Hepatocyte (in vitro differentiated cells): ENCODE data around the gene F11R. TPM values are rescaled to one million over a fixed set of nuclear protein-coding genes. Genes with fewer than 3 reads are reported as not detected.

Experiments used
- DNase-seq: peaks from one replicate; pipeline ENCODE4 v3.0.0-alpha.2; 2016; ENCODE audit warnings: low spot score
- H2AFZ ChIP-seq: fragments of 200-600 bp; sonication (generic); 2 replicates; pipeline ENCODE4 v1.6.0; 2016; ENCODE audit warnings: antibody characterized with exemption, mild to moderate bottlenecking
- H3K27ac ChIP-seq: fragments of 200-600 bp; sonication (generic); 2 replicates; pipeline ENCODE4 v1.5.1; 2016; ENCODE audit warnings: mild to moderate bottlenecking
- H3K27me3 ChIP-seq: fragments of 200-600 bp; sonication (generic); 2 replicates; pipeline ENCODE4 v1.6.1; 2016
- H3K36me3 ChIP-seq: fragments of 200-600 bp; sonication (generic); replicated peaks from 2 replicates; pipeline ENCODE4 v1.5.1; 2016; ENCODE audit warnings: low read depth; ENCODE audit not compliant: insufficient read depth
- H3K4me1 ChIP-seq: fragments of 200-600 bp; sonication (generic); 2 replicates; pipeline ENCODE4 v1.5.1; 2016; ENCODE audit warnings: mild to moderate bottlenecking, moderate library complexity; ENCODE audit not compliant: insufficient read depth
- H3K4me2 ChIP-seq: fragments of 200-600 bp; sonication (generic); 2 replicates; pipeline ENCODE4 v1.6.0; 2016
- H3K4me3 ChIP-seq: fragments of 200-600 bp; sonication (generic); 2 replicates; pipeline ENCODE4 v1.5.1; 2016; ENCODE audit warnings: mild to moderate bottlenecking
- H3K79me2 ChIP-seq: fragments of 200-600 bp; sonication (generic); 2 replicates; pipeline ENCODE4 v1.6.0; 2017; ENCODE audit warnings: mild to moderate bottlenecking
- H3K9me2 ChIP-seq: fragments of 200-600 bp; sonication (generic); replicated peaks from 2 replicates; pipeline ENCODE4 v1.6.0; 2017; ENCODE audit warnings: mild to moderate bottlenecking; ENCODE audit not compliant: insufficient read depth
- H3K9me3 ChIP-seq: fragments of 200-600 bp; sonication (generic); 2 replicates; pipeline ENCODE4 v1.5.1; 2016; ENCODE audit warnings: low read depth, mild to moderate bottlenecking
- H4K20me1 ChIP-seq: fragments of 200-600 bp; sonication (generic); 2 replicates; pipeline ENCODE4 v1.6.0; 2016; ENCODE audit warnings: mild to moderate bottlenecking; ENCODE audit not compliant: insufficient read depth, poor library complexity, severe bottlenecking
- CTCF ChIP-seq: fragments of 200-600 bp; sonication (generic); IDR thresholded peaks from 2 replicates; pipeline ENCODE4 v1.5.1; 2016; ENCODE audit warnings: antibody characterized with exemption, mild to moderate bottlenecking; ENCODE audit not compliant: poor library complexity
- EZH2 ChIP-seq: fragments of 200-600 bp; sonication (generic); IDR thresholded peaks from 2 replicates; pipeline ENCODE4 v1.6.1; 2016; ENCODE audit warnings: antibody characterized with exemption, mild to moderate bottlenecking, borderline replicate concordance
- EZH2phosphoT487 ChIP-seq: fragments of 200-600 bp; sonication (generic); IDR thresholded peaks from one replicate; pipeline ENCODE4 v1.6.1; 2018; ENCODE audit warnings: antibody characterized with exemption, mild to moderate bottlenecking, low read depth, moderate library complexity; ENCODE audit not compliant: unreplicated experiment, severe bottlenecking
- WGBS: methylation state at CpG from one replicate; pipeline ENCODE4 v1.1.6; 2016; ENCODE audit warnings: low lambda C conversion rate; ENCODE audit errors: missing lambda C conversion rate; 5-methylcytosine and 5-hydroxymethylcytosine counted together
- polyA plus RNA-seq: library from polyadenylated mRNA; unstranded; fragments of >200 nt; fragmentation: Nextera tagmentation; extraction: Ambion mirVana; gene quantifications from 2 replicates; pipeline ENCODE4 v1.2.1, GENCODE V29; 2016
- total RNA-seq: library from RNA; depleted of rRNA; stranded (reverse); fragments of >200 nt; gene quantifications from 2 replicates; pipeline ENCODE4 v1.2.3, GENCODE V29; 2014

Gene F11R
- total and polyA plus RNA-seq, 2 experiments from 2014 or later: 148 to 180 TPM

- H3K4me3 ChIP-seq: no peak overlapping the region
- no peak for DNase-seq
- peaks cover 9% of the 10 kb centered on the region for H3K27me3 ChIP-seq
- H3K27ac ChIP-seq: no peak overlapping the region
- H3K79me2 ChIP-seq: no peaks in the 10 kb centered on the region
- TF ChIP-seq EZH2 (no peak), EZH2phosphoT487 (no peak), CTCF (no peak)
- H3K4me1 ChIP-seq: no peaks in the 10 kb centered on the region
- no peaks in the 10 kb centered on the region for H3K36me3 ChIP-seq
- H4K20me1 ChIP-seq: no peaks in the 10 kb centered on the region
- no peak overlapping the region for H3K4me2 ChIP-seq
- no peak overlapping the region for H2AFZ ChIP-seq
- 96% methylated on average over 4 of the region's 4 CpGs for WGBS
- no peaks in the 10 kb centered on the region for H3K9me3 ChIP-seq
- H3K9me2 ChIP-seq: no peaks in the 10 kb centered on the region
Measured at GRCh38 chr1:161061419-161061818, 40.5 kb upstream of the F11R start.

- TF ChIP-seq CTCF: no peak
- TF ChIP-seq EZH2: no peak
- no peak for TF ChIP-seq EZH2phosphoT487
- no peak overlapping the region for H2AFZ ChIP-seq
- no peak overlapping the region for H3K27ac ChIP-seq
- no peaks in the 10 kb centered on the region for H3K9me3 ChIP-seq
- no peaks in the 10 kb centered on the region for H3K9me2 ChIP-seq
- H3K79me2 ChIP-seq: no peaks in the 10 kb centered on the region
- peaks cover 8% of the 10 kb centered on the region for H3K27me3 ChIP-seq
- no peak overlapping the region for H3K4me3 ChIP-seq
- H3K4me1 ChIP-seq: no peaks in the 10 kb centered on the region
- WGBS: 87% methylated on average over 6 of the region's 6 CpGs
- H3K4me2 ChIP-seq: no peak overlapping the region
- no peaks in the 10 kb centered on the region for H4K20me1 ChIP-seq
- no peak for DNase-seq
- no peaks in the 10 kb centered on the region for H3K36me3 ChIP-seq
Measured at GRCh38 chr1:161059293-161059692, 38.3 kb upstream of the F11R start.

GRCh38 chr1:161054805-161055204, 33.9 kb upstream of the F11R start:
- no peak overlapping the region for H3K27ac ChIP-seq
- WGBS: 85% methylated on average over 7 of the region's 7 CpGs
- H3K36me3 ChIP-seq: no peaks in the 10 kb centered on the region
- no peaks in the 10 kb centered on the region for H3K9me3 ChIP-seq
- H3K9me2 ChIP-seq: no peaks in the 10 kb centered on the region
- no peak for TF ChIP-seq EZH2
- no peak for TF ChIP-seq CTCF
- no peak for TF ChIP-seq EZH2phosphoT487
- no peaks in the 10 kb centered on the region for H3K79me2 ChIP-seq
- DNase-seq: no peak
- H3K4me1 ChIP-seq: no peaks in the 10 kb centered on the region
- H3K4me3 ChIP-seq: no peak overlapping the region
- H3K4me2 ChIP-seq: no peak overlapping the region
- H2AFZ ChIP-seq: no peak overlapping the region
- no peaks in the 10 kb centered on the region for H4K20me1 ChIP-seq
- no peaks in the 10 kb centered on the region for H3K27me3 ChIP-seq

- WGBS: 88% methylated on average over 4 of the region's 4 CpGs
- no peak for TF ChIP-seq EZH2
- TF ChIP-seq EZH2phosphoT487: no peak
- TF ChIP-seq CTCF: no peak
- H3K27me3 ChIP-seq: no peaks in the 10 kb centered on the region
- H3K4me3 ChIP-seq: no peak overlapping the region
- H4K20me1 ChIP-seq: no peaks in the 10 kb centered on the region
- H3K9me3 ChIP-seq: no peaks in the 10 kb centered on the region
- no peak for DNase-seq
- H3K27ac ChIP-seq: no peak overlapping the region
- no peak overlapping the region for H2AFZ ChIP-seq
- H3K36me3 ChIP-seq: no peaks in the 10 kb centered on the region
- no peaks in the 10 kb centered on the region for H3K9me2 ChIP-seq
- H3K4me1 ChIP-seq: no peaks in the 10 kb centered on the region
- no peaks in the 10 kb centered on the region for H3K79me2 ChIP-seq
- no peak overlapping the region for H3K4me2 ChIP-seq
Measured at GRCh38 chr1:161054232-161054631, 33.3 kb upstream of the F11R start.
